Osteoblast (primary cell): ENCODE results near the gene MAP4K3. TPM values are rescaled to one million over a fixed set of nuclear protein-coding genes. Genes with fewer than 3 reads are reported as not detected.
A peak's percentile ranks its signal among the peaks of the same experiment; 100 is the strongest.

Source experiments
- DNase-seq: peaks from one replicate; pipeline ENCODE4 v3.0.0; 2011; ENCODE audit warnings: low spot score, mixed read lengths; ENCODE audit not compliant: insufficient read length; ENCODE audit errors: missing footprints
- H2AFZ ChIP-seq: 2 replicates; pipeline ENCODE4 v1.6.0; 2011; ENCODE audit warnings: mild to moderate bottlenecking, low read length
- H3K27ac ChIP-seq: 2 replicates; pipeline ENCODE4 v1.5.1; 2011; ENCODE audit warnings: mild to moderate bottlenecking, low read depth, low read length, moderate library complexity
- H3K27me3 ChIP-seq: 2 replicates; pipeline ENCODE4 v1.6.0; 2012; ENCODE audit warnings: mild to moderate bottlenecking, control low read depth, inconsistent platforms, low read length, moderate library complexity; ENCODE audit not compliant: insufficient read depth
- H3K36me3 ChIP-seq: 2 replicates; pipeline ENCODE4 v1.5.1; 2011; ENCODE audit warnings: mild to moderate bottlenecking, low read length, control low read depth, moderate library complexity; ENCODE audit not compliant: insufficient read depth
- H3K4me1 ChIP-seq: 2 replicates; pipeline ENCODE4 v1.5.1; 2011; ENCODE audit warnings: mild to moderate bottlenecking, low read length, control low read depth, moderate library complexity; ENCODE audit not compliant: insufficient read depth
- H3K4me2 ChIP-seq: 2 replicates; pipeline ENCODE4 v1.6.0; 2011; ENCODE audit warnings: mild to moderate bottlenecking, low read length; ENCODE audit not compliant: insufficient read depth
- H3K4me3 ChIP-seq: fragments of 200-600 bp; sonication (generic); 3 replicates; pipeline ENCODE4 v1.5.1; 2012; ENCODE audit warnings: mild to moderate bottlenecking, low read length, inconsistent platforms; ENCODE audit not compliant: insufficient read depth
- H3K79me2 ChIP-seq: 2 replicates; pipeline ENCODE4 v1.6.0; 2012; ENCODE audit warnings: mild to moderate bottlenecking, low read length, control low read depth, inconsistent platforms; ENCODE audit not compliant: insufficient read depth
- H3K9me3 ChIP-seq: 2 replicates; pipeline ENCODE4 v1.5.1; 2011; ENCODE audit warnings: low read depth, low read length, control low read depth
- H4K20me1 ChIP-seq: 2 replicates; pipeline ENCODE4 v1.6.0; 2012; ENCODE audit warnings: mild to moderate bottlenecking, low read length, control low read depth; ENCODE audit not compliant: insufficient read depth
- total RNA-seq: library from RNA; depleted of rRNA; stranded (reverse); fragments of >200 nt; gene quantifications from 2 replicates; pipeline ENCODE4 v1.2.3, GENCODE V29; 2012
- TF ChIP-seq, protein P1 (sequence below): IDR thresholded peaks from 2 replicates; pipeline ENCODE4 v1.5.1; 2011; ENCODE audit warnings: mild to moderate bottlenecking, low read depth, low read length, moderate library complexity; ENCODE audit errors: extremely low read depth

MAP4K3 gene
- total RNA-seq, 1 donor = 51.8 TPM

DNA sequence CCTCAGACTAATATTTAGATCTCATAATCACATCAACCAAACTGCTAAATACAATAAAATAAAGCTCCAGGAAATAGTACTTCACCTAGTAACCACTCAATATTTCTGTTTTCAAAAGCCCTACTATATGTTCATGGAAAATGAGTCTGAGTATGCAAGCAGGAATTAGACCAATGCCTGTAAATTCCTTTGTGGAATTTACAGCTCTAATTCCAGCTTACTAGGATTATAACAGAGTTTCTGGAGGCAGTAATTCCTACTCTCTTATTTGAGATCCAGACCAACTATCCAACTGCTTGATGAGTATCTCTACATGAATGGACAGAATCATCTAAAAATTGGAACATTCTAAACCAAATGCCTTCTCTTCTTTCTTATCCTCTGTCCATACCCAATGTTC is 204.9 kb downstream of the MAP4K3 start:
- no peaks in the 10 kb centered on the region for H3K4me1 ChIP-seq
- no peaks in the 10 kb centered on the region for H3K27me3 ChIP-seq
- H3K79me2 ChIP-seq = no peaks in the 10 kb centered on the region
- no peak overlapping the region for H3K4me3 ChIP-seq
- H3K36me3 ChIP-seq = no peaks in the 10 kb centered on the region
- H3K27ac ChIP-seq = no peak overlapping the region
- no peak overlapping the region for H3K4me2 ChIP-seq
- no peaks in the 10 kb centered on the region for H3K9me3 ChIP-seq
- no peak overlapping the region for H2AFZ ChIP-seq
- TF ChIP-seq, protein P1, sequence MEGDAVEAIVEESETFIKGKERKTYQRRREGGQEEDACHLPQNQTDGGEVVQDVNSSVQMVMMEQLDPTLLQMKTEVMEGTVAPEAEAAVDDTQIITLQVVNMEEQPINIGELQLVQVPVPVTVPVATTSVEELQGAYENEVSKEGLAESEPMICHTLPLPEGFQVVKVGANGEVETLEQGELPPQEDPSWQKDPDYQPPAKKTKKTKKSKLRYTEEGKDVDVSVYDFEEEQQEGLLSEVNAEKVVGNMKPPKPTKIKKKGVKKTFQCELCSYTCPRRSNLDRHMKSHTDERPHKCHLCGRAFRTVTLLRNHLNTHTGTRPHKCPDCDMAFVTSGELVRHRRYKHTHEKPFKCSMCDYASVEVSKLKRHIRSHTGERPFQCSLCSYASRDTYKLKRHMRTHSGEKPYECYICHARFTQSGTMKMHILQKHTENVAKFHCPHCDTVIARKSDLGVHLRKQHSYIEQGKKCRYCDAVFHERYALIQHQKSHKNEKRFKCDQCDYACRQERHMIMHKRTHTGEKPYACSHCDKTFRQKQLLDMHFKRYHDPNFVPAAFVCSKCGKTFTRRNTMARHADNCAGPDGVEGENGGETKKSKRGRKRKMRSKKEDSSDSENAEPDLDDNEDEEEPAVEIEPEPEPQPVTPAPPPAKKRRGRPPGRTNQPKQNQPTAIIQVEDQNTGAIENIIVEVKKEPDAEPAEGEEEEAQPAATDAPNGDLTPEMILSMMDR = no peak
- peak; percentile 30 for DNase-seq
- no peaks in the 10 kb centered on the region for H4K20me1 ChIP-seq

DNA sequence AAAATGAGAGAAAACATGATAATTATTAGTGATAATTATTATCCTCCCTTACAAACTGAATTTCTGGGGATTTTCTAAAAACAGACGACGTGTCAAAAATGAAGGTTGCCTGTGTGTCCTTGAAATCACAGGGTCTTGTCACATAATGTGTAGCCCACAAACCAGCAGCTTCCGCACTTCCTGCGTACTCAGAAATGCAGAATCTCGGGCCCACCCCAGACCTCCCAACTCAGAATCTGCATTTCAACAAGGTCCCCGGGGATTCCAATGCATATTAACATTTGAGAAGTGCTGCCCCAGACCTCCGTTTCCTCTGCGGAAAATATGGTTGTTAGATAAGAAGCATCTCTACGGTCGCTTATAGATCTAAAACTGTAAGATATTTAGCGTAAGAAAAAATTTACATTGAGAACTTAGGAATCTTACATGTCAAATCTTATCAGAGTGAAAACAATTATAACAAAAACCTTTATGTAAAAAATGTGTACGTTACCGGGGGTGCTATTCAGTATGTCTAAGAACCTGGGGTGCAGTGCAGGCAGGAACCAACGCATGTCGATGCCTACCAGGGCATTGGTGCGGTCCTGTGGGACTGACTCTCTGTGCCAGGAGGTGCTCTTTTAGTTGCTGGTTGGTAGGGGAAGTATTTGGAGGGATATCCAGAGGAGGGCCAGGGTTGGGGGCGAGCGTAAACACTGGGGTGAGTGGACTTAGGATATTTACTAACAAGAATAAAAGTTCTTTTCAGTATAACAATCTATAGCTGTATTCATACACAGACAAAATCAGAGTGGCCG is 208.5 kb downstream of the MAP4K3 start:
- DNase-seq = no peak

DNA sequence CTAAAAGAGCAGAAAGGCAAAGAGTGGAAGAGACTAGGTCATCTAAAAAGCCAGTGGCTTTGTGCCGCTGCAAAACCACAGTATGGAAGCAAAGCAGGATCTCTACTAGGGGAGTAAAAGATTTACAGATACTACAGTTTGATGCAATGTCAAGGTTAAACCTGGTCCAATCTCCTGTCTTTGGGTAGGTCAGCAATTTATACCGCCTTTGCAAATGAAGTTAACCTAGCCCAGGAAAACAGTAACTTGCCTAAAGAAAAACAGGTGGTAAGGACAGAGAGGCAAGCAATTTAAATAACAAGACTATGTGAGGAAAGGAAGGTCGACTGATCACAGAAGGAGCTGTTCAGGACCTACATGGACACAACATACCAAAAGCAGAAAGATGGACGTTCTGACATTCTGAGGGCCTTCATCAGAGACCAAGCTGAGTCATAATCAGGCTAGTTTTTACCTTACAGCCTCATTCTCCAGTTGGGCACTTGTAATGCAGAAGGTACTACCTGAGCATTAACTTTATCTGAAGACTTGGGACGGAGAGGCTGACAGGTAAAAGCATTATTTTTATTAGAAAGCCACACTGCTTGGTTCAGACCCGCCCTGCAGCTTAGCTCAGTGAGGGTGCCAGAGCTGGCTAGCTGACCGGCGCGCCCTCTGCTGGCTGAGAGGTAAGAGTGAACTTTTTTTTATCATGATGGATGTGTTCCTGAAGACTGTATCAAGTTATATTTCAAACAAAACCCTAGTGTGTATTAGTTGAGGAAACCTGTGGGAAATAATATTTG is 209.3 kb downstream of the MAP4K3 start:
- peak overlapping the region; percentile 51 for H3K4me3 ChIP-seq
- peak overlapping the region; percentile 75 for H2AFZ ChIP-seq
- H3K36me3 ChIP-seq = no peaks in the 10 kb centered on the region
- peak overlapping the region; percentile 77 for H3K4me2 ChIP-seq
- TF ChIP-seq, protein P1 = peak; percentile 92
- H3K4me1 ChIP-seq = no peaks in the 10 kb centered on the region
- H3K9me3 ChIP-seq = no peaks in the 10 kb centered on the region
- peak; percentile 65 for DNase-seq
- H4K20me1 ChIP-seq = no peaks in the 10 kb centered on the region
- no peaks in the 10 kb centered on the region for H3K79me2 ChIP-seq
- H3K27me3 ChIP-seq = no peaks in the 10 kb centered on the region
- no peak overlapping the region for H3K27ac ChIP-seq

More for the DNA sequence above, 208.5 kb downstream of the MAP4K3 start:
- no peaks in the 10 kb centered on the region for H3K4me1 ChIP-seq
- no peaks in the 10 kb centered on the region for H3K9me3 ChIP-seq
- peak overlapping the region; percentile 39 for H2AFZ ChIP-seq
- no peaks in the 10 kb centered on the region for H3K36me3 ChIP-seq
- H4K20me1 ChIP-seq = no peaks in the 10 kb centered on the region
- no peaks in the 10 kb centered on the region for H3K79me2 ChIP-seq
- peak overlapping the region; percentile 77 for H3K4me2 ChIP-seq
- TF ChIP-seq, protein P1 = no peak
- H3K27me3 ChIP-seq = no peaks in the 10 kb centered on the region
- peak overlapping the region; percentile 51 for H3K4me3 ChIP-seq
- no peak overlapping the region for H3K27ac ChIP-seq

DNA sequence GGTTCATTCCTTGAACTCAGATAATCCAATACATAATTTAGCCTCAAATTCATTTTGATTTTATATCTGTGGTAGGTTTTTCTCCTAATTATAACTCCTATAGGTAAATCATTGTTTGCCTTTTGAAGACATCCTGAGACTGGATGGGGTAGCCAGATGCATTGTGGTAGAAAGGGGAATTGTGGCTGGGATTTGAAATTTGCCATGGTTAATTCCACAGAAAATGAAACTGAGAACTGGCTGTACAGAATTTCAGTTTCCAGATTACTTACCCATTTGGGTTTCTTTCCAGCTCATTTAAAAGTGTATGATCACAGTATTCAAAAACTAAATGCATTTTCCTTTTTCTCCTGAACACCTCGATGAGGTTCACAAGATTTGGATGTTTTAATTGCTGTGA is 211.5 kb downstream of the MAP4K3 start:
- no peak for DNase-seq
- Histone ChIP-seq H3K4me2 (no peak overlapping the region), H3K36me3 (no peaks in the 10 kb centered on the region), H3K4me1 (no peaks in the 10 kb centered on the region), H3K9me3 (no peaks in the 10 kb centered on the region), H3K4me3 (no peak overlapping the region), H2AFZ (no peak overlapping the region), H4K20me1 (no peaks in the 10 kb centered on the region), H3K27ac (no peak overlapping the region), H3K79me2 (no peaks in the 10 kb centered on the region), H3K27me3 (no peaks in the 10 kb centered on the region)
- TF ChIP-seq, protein P1 = no peak
